AG04450 (cell line): Measurements from ENCODE around the gene C2orf42. TPM values are rescaled to one million over a fixed set of nuclear protein-coding genes. Genes with fewer than 3 reads are reported as not detected.

Experiments used
- CTCF ChIA-PET: fragments of 300-600, 350-600 bp; formaldehyde crosslinking; extraction: SDS; loops from one replicate; lab custom pipeline; 2022; ENCODE audit warnings: antibody characterized with exemption, inconsistent platforms; lab: Charles Lee
- POLR2A ChIA-PET: fragments of 350-600 bp; formaldehyde crosslinking; extraction: SDS; loops from one replicate; lab custom pipeline; 2021; ENCODE audit warnings: antibody characterized with exemption, inconsistent platforms; lab: Yijun Ruan, JAX
- DNase-seq: peaks from one replicate; pipeline ENCODE4 v3.0.0-alpha.2; 2011; ENCODE audit warnings: low read depth, low spot score
- H3K27ac ChIP-seq: one replicate; pipeline ENCODE4 v1.5.1; 2012; ENCODE audit warnings: low read depth, low read length, control low read depth
- H3K27me3 ChIP-seq: one replicate; pipeline ENCODE4 v1.6.0; 2012; ENCODE audit warnings: low read length; ENCODE audit not compliant: control insufficient read depth, insufficient read depth
- H3K4me3 ChIP-seq: 2 replicates; pipeline ENCODE4 v1.5.1; 2011; ENCODE audit warnings: mild to moderate bottlenecking, low read depth, low read length, control low read depth
- H3K9me3 ChIP-seq: 2 replicates; pipeline ENCODE4 v1.5.1; 2012; ENCODE audit warnings: low read length; ENCODE audit not compliant: control insufficient read depth, insufficient read depth
- CTCF ChIP-seq: IDR thresholded peaks from 2 replicates; pipeline ENCODE4 v1.5.1; 2011; ENCODE audit warnings: low read depth, low read length, control low read depth, inconsistent platforms
- polyA plus RNA-seq: library from polyadenylated mRNA; depleted of rRNA; stranded (reverse); fragments of >200 nt; gene quantifications from 2 replicates; pipeline ENCODE4 v1.2.3, GENCODE V29; 2011

C2orf42 gene
- polyA plus RNA-seq, 1 experiment, result 10.7 TPM

- ChIA-PET POLR2A (interaction anchor here (0.6 to 2.6 kb wide), 13 partner anchors 10 to 279 kb away, joined by 3 to 29 read pairs (median 7); partner anchors contain the start of genes C2orf42 and MXD1), CTCF (interaction anchor here (0.5 to 0.6 kb wide), 2 partner anchors 11 to 1391 kb away, joined by 3 read pairs; no protein-coding TSS in a partner anchor)
- peak overlapping the region; percentile 95 for H3K27ac ChIP-seq
- no peak for DNase-seq
- H3K27me3 ChIP-seq, result no peaks in the 10 kb centered on the region
- H3K9me3 ChIP-seq, result no peaks in the 10 kb centered on the region
- no peak for TF ChIP-seq CTCF
- H3K4me3 ChIP-seq, result peak overlapping the region; percentile 10; the same call in 1 of the 2 replicates
Observed at GRCh38 chr2:70123051-70123828, 67.6 kb downstream of the C2orf42 start.

DNA sequence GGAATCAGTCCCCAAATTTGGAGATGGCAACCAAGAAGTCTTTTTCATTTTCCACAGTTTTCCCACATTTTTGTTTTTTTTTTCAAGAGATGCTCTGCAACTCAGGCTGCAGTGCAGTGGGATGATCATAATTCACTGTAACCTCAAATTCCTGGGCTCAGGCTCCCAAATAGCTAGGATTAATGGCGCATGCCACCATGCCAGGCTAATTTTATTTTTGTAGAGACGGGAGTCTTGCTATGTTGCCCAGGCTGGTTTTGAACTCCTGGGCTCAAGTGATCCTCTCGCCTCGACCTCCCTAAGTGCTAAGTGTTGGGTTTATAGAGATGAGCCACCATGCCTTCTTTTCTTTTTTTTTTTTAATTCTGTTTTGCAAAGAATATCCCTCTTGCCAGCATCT is 68.3 kb downstream of the C2orf42 start:
- ChIA-PET POLR2A (interaction anchor here (1.0 to 2.2 kb wide), 4 partner anchors 10 to 33 kb away, joined by 3 to 7 read pairs (median 5); no protein-coding TSS in a partner anchor), CTCF (interaction anchor here (0.6 kb wide), 3 partner anchors 20 to 1392 kb away, joined by 3 to 4 read pairs (median 3); no protein-coding TSS in a partner anchor)
- DNase-seq, result no peak
- no peak overlapping the region for H3K27ac ChIP-seq
- no peaks in the 10 kb centered on the region for H3K9me3 ChIP-seq
- H3K27me3 ChIP-seq, result no peaks in the 10 kb centered on the region
- H3K4me3 ChIP-seq, result no peak overlapping the region
- TF ChIP-seq CTCF, result no peak

DNA sequence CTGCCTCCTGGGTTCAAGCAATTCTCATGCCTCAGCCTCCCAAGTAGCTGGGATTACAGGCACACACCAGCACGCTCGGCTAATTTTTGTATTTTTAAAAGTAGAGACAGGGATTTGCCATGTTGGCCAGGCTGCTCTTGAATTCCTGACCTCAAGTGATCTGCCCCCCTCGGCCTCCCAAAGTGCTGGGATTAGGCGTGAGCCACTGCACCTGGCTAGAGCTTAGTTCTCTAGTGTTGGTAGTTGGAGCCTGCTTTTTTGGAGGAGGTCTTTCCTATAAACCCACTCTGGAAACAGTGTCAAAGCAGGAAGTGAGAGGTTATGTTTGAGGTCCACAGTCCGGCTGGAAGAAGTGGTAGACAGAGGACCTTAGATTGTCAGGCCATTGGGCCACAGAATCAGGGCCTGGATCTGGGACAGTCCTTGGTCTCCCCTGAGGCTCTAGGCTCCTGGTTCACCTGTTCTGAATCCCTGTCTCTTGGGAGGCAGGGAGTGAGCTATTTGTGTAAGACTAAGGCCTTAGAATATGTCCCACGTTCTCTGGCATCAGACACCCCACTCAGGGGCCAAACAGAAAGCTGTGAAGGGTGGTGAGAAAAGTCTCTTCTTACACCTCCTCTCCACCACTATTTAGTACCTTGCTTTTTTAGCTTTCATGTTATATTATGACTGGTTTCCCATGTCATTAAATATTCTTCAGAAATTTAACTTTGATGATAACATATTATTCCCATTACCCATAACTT is 69.0 kb downstream of the C2orf42 start:
- TF ChIP-seq CTCF, result no peak
- DNase-seq, result no peak
- ChIA-PET CTCF (interaction anchor here (0.5 to 0.6 kb wide), 3 partner anchors 20 to 305 kb away, joined by 3 to 4 read pairs (median 3); no protein-coding TSS in a partner anchor), POLR2A (interaction anchor here (1.1 to 2.2 kb wide), 2 partner anchors 11 to 14 kb away, joined by 3 to 7 read pairs; no protein-coding TSS in a partner anchor)
- Histone ChIP-seq H3K4me3 (no peak overlapping the region), H3K9me3 (no peaks in the 10 kb centered on the region), H3K27ac (no peak overlapping the region), H3K27me3 (no peaks in the 10 kb centered on the region)

DNA sequence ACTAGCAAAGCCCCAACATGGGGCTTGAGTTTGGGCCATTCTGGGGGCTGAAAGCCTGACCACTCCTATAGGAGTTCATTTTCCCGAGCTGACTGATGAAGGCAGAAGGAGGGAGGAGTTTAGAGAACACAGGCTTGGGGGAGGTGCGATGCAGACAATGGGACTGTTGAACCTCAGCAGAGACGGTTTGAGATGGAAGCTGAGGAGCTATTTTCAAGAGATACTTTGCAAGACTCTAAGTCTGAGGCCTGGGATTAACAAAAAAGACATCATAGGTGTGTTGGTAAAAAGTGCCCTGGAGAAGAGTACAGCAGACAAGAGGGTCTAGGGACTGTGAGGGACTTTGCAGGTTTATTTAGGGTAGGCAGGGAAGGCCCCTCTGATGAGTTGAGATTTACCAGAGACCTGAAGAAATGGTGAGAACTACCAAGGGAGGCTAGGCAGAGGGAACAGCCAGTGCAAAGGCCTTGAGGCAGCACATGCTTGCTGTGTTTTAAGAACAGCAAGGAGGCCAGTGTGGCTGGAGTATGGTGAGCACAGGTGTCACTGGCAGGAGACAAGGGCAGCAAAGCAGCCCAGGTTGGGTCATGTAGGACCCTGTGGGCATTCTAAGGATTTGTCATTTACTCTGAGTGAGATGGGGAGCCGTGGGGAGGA is 71.9 kb downstream of the C2orf42 start:
- no peak for TF ChIP-seq CTCF
- POLR2A ChIA-PET, result no interaction called here
- no peaks in the 10 kb centered on the region for H3K27me3 ChIP-seq
- H3K27ac ChIP-seq, result no peak overlapping the region
- CTCF ChIA-PET, result no interaction called here
- DNase-seq, result no peak
- no peak overlapping the region for H3K4me3 ChIP-seq
- no peaks in the 10 kb centered on the region for H3K9me3 ChIP-seq
